H1 (cell line): Measurements from ENCODE around the gene MEIOSIN. TPM values are rescaled to one million over a fixed set of nuclear protein-coding genes. Genes with fewer than 3 reads are reported as not detected.

ENCODE experiments used
- CTCF ChIA-PET: fragments of 300-600 bp; sonication (Branson Sonifier 250); formaldehyde crosslinking; loops from one replicate; lab custom pipeline; 2021; ENCODE audit not compliant: partially characterized antibody; lab: Charles Lee
- POLR2A ChIA-PET: fragments of 300-600 bp; sonication (Branson Sonifier 250); formaldehyde crosslinking; loops from one replicate; lab custom pipeline; 2021; ENCODE audit warnings: inconsistent platforms; ENCODE audit not compliant: partially characterized antibody; lab: Charles Lee
- DNase-seq, 2 experiments: peaks; one replicate each; pipeline versions ENCODE4 v3.0.0 to v3.0.0-alpha.2; 2010 to 2022; ENCODE audit warnings: low spot score in 2 of 2, low read depth in 1 of 2, mixed read lengths in 1 of 2
- FAIRE-seq: peaks from 2 replicates; lab custom pipeline; 2011; peaks lifted over from hg19 to GRCh38; lab: Jason Lieb, UNC
- H2AFZ ChIP-seq: 2 replicates; pipeline ENCODE4 v1.8.1; 2012; ENCODE audit warnings: low read length, inconsistent platforms
- H2AK5ac ChIP-seq: 2 replicates; pipeline ENCODE4 v1.6.1; 2013; ENCODE audit warnings: low read depth, low read length
- H2BK120ac ChIP-seq: replicated peaks from 2 replicates; pipeline ENCODE3; 2013; ENCODE audit warnings: low read depth, low read length, inconsistent platforms
- H2BK12ac ChIP-seq: 2 replicates; pipeline ENCODE4 v1.6.1; 2013; ENCODE audit warnings: low read depth, low read length
- H2BK15ac ChIP-seq: 2 replicates; pipeline ENCODE4 v1.6.1; 2013; ENCODE audit warnings: low read length
- H2BK20ac ChIP-seq: 2 replicates; pipeline ENCODE4 v1.6.1; 2013; ENCODE audit warnings: low read length
- H2BK5ac ChIP-seq: 2 replicates; pipeline ENCODE4 v1.6.1; 2013; ENCODE audit warnings: low read depth, low read length
- H3K14ac ChIP-seq: 2 replicates; pipeline ENCODE4 v1.6.1; 2013; ENCODE audit warnings: inconsistent platforms; ENCODE audit not compliant: insufficient read length
- H3K18ac ChIP-seq: 2 replicates; pipeline ENCODE4 v1.6.1; 2013; ENCODE audit warnings: low read length; ENCODE audit errors: extremely low read depth
- H3K23ac ChIP-seq: 2 replicates; pipeline ENCODE4 v1.6.1; 2013; ENCODE audit warnings: inconsistent platforms; ENCODE audit not compliant: insufficient read length
- H3K23me2 ChIP-seq: 2 replicates; pipeline ENCODE4 v1.6.1; 2013; ENCODE audit warnings: low read depth, low read length
- H3K27ac ChIP-seq: 2 replicates; pipeline ENCODE4 v1.6.1; 2011; ENCODE audit warnings: low read depth, low read length, inconsistent platforms
- H3K27me3 ChIP-seq, 4 experiments: replicated peaks in 1 of 4; 1 replicate in 1 of 4; 2 replicates in 3 of 4; pipeline versions ENCODE4 v1.6.1 to v1.8.1; 2011 to 2013; ENCODE audit warnings: low read length in 3 of 4, mild to moderate bottlenecking in 3 of 4, inconsistent platforms in 2 of 4, mixed read lengths in 2 of 4, moderate library complexity in 1 of 4; ENCODE audit not compliant: control insufficient read depth in 3 of 4, insufficient read depth in 3 of 4; ENCODE audit errors: extremely low read depth in 1 of 4
- H3K36me3 ChIP-seq, 4 experiments: 2 replicates each; pipeline versions ENCODE4 v1.6.1 to v1.8.1; 2011 to 2013; ENCODE audit warnings: mild to moderate bottlenecking in 4 of 4, low read length in 3 of 4, moderate library complexity in 2 of 4, control low read depth in 1 of 4, inconsistent platforms in 1 of 4; ENCODE audit not compliant: insufficient read depth in 4 of 4, control insufficient read depth in 2 of 4
- H3K4ac ChIP-seq: replicated peaks from 2 replicates; pipeline ENCODE3; 2013; ENCODE audit warnings: low read length, low read depth, mixed read lengths, inconsistent platforms; ENCODE audit not compliant: insufficient read length
- H3K4me1 ChIP-seq, 4 experiments: replicated peaks in 1 of 4; 1 replicate in 1 of 4; 2 replicates in 3 of 4; pipeline versions ENCODE4 v1.6.1 to v1.8.1; 2011 to 2013; ENCODE audit warnings: low read length in 3 of 4, inconsistent platforms in 2 of 4, mixed read lengths in 1 of 4; ENCODE audit not compliant: insufficient read depth in 4 of 4, control insufficient read depth in 3 of 4
- H3K4me2 ChIP-seq, 2 experiments: 2 replicates each; pipeline versions ENCODE4 v1.6.1 to v1.8.1; 2011 to 2013; ENCODE audit warnings: low read depth in 2 of 2, low read length in 2 of 2, control low read depth in 1 of 2, inconsistent platforms in 1 of 2, mild to moderate bottlenecking in 1 of 2; ENCODE audit not compliant: insufficient read depth in 1 of 2
- H3K4me3 ChIP-seq, 4 experiments: fragments of 200-600, 300-600 bp in 1 of 4; sonication (generic), shearing (Covaris generic), sonication (Bioruptor Twin) in 1 of 4; 2 replicates each; pipeline versions ENCODE4 v1.5.1 to v1.8.1; 2011 to 2016; ENCODE audit warnings: low read length in 4 of 4, low read depth in 3 of 4, control low read depth in 2 of 4, inconsistent platforms in 2 of 4, mild to moderate bottlenecking in 2 of 4, mixed read lengths in 1 of 4, moderate library complexity in 1 of 4; ENCODE audit not compliant: insufficient read depth in 2 of 4; ENCODE audit errors: extremely low read depth in 1 of 4
- H3K56ac ChIP-seq: replicated peaks from 2 replicates; pipeline ENCODE3; 2013; ENCODE audit warnings: low read depth, mild to moderate bottlenecking, mixed read lengths, low read length, inconsistent platforms; ENCODE audit not compliant: insufficient read length
- H3K79me1 ChIP-seq: 2 replicates; pipeline ENCODE4 v1.6.1; 2013; ENCODE audit warnings: low read depth, low read length, control low read depth
- H3K79me2 ChIP-seq, 2 experiments: 2 replicates each; pipeline versions ENCODE4 v1.6.1 to v1.8.1; 2012 to 2013; ENCODE audit warnings: low read length in 2 of 2, mild to moderate bottlenecking in 2 of 2, inconsistent platforms in 1 of 2; ENCODE audit not compliant: insufficient read depth in 2 of 2, control insufficient read depth in 1 of 2
- H3K9ac ChIP-seq, 4 experiments: replicated peaks in 1 of 4; 1 replicate in 1 of 4; 2 replicates in 3 of 4; pipeline versions ENCODE4 v1.6.1 to v1.8.1; 2011 to 2013; ENCODE audit warnings: low read depth in 3 of 4, low read length in 3 of 4, control low read depth in 2 of 4, mild to moderate bottlenecking in 2 of 4, moderate library complexity in 2 of 4, inconsistent platforms in 1 of 4; ENCODE audit errors: extremely low read depth in 1 of 4
- H3K9me3 ChIP-seq, 2 experiments: 2 replicates each; pipeline versions ENCODE4 v1.6.1 to v1.8.1; 2012 to 2013; ENCODE audit warnings: mild to moderate bottlenecking in 2 of 2, moderate library complexity in 2 of 2, control low read depth in 1 of 2, inconsistent platforms in 1 of 2, low read depth in 1 of 2, low read length in 1 of 2, mixed read lengths in 1 of 2; ENCODE audit not compliant: insufficient read depth in 2 of 2
- H4K20me1 ChIP-seq, 2 experiments: replicated peaks in 1 of 2; 2 replicates each; pipeline versions ENCODE3 to v1.8.1; 2011 to 2013; ENCODE audit warnings: inconsistent platforms in 2 of 2, low read length in 2 of 2, mild to moderate bottlenecking in 1 of 2; ENCODE audit not compliant: insufficient read depth in 2 of 2, control insufficient read depth in 1 of 2
- H4K5ac ChIP-seq: 2 replicates; pipeline ENCODE4 v1.6.1; 2013; ENCODE audit warnings: low read length, low read depth, mixed read lengths, inconsistent platforms; ENCODE audit not compliant: insufficient read length
- H4K8ac ChIP-seq: 2 replicates; pipeline ENCODE4 v1.8.0; 2013; ENCODE audit warnings: mild to moderate bottlenecking, moderate library complexity, low read length, inconsistent platforms; ENCODE audit not compliant: insufficient read depth; ENCODE audit errors: extremely low read depth
- H4K91ac ChIP-seq: replicated peaks from 2 replicates; pipeline ENCODE3; 2013; ENCODE audit warnings: low read length, mixed read lengths, inconsistent platforms; ENCODE audit not compliant: insufficient read length
- ATF3 ChIP-seq: IDR thresholded peaks from 2 replicates; pipeline ENCODE4 v1.6.1; 2011; ENCODE audit warnings: low read depth, mild to moderate bottlenecking, low read length; ENCODE audit not compliant: insufficient read depth
- BACH1 ChIP-seq: IDR thresholded peaks from 2 replicates; pipeline ENCODE4 v1.6.1; 2012; ENCODE audit warnings: low read length, improper control_type of control experiment
- CBX8 ChIP-seq: fragments of 300-800, 300-1000 bp; sonication (generic); IDR thresholded peaks from 2 replicates; pipeline ENCODE4 v1.7.1; 2016; ENCODE audit warnings: low read depth, low read length, borderline replicate concordance
- KDM5A ChIP-seq: fragments of 200-600 bp; IDR thresholded peaks from 2 replicates; pipeline ENCODE4 v1.7.1; 2012; ENCODE audit warnings: mild to moderate bottlenecking, low read length, inconsistent platforms, mixed read lengths
- NRF1 ChIP-seq: IDR thresholded peaks from 2 replicates; pipeline ENCODE4 v1.6.1; 2011; ENCODE audit warnings: mild to moderate bottlenecking, low read depth, low read length, improper control_type of control experiment
- SIRT6 ChIP-seq: IDR thresholded peaks from one replicate; pipeline ENCODE4 v1.7.1; 2012; ENCODE audit warnings: low read length, inconsistent platforms
- SIX5 ChIP-seq: IDR thresholded peaks from 2 replicates; pipeline ENCODE4 v1.6.1; 2011; ENCODE audit warnings: mild to moderate bottlenecking, low read depth, low read length
- SRF ChIP-seq: IDR thresholded peaks from 2 replicates; pipeline ENCODE4 v1.6.1; 2011; ENCODE audit warnings: mild to moderate bottlenecking, low read depth, low read length, moderate library complexity
- WGBS, 2 experiments: shearing (Covaris generic) in 1 of 2; methylation state at CpG; one replicate each; pipeline versions ENCODE4 v1.1.6 to v1.1.7; 2013 to 2015; ENCODE audit warnings: low lambda C conversion rate in 2 of 2, mixed read lengths in 2 of 2, inconsistent platforms in 1 of 2, low coverage in 1 of 2, missing lambda C conversion rate in 1 of 2; ENCODE audit not compliant: insufficient replicate concordance in 2 of 2, insufficient coverage in 1 of 2, insufficient read length in 1 of 2; ENCODE audit errors: extremely low coverage in 1 of 2, missing lambda C conversion rate in 1 of 2; 5-methylcytosine and 5-hydroxymethylcytosine counted together
- polyA plus RNA-seq, 7 experiments: library from polyadenylated mRNA; depleted of rRNA in 3 of 7; stranded (reverse) in 5 of 7; unstranded in 2 of 7; fragments of >200 nt in 5 of 7; fragments of 200-250 nt in 2 of 7; gene quantifications; 1 replicate in 5 of 7; 2 replicates in 1 of 7; 4 replicates in 1 of 7; pipeline versions ENCODE4 v1.2.1 to v1.2.3, GENCODE V29; 2011 to 2013; ENCODE audit warnings: missing spikeins in 2 of 7, mixed read lengths in 2 of 7
- total RNA-seq: library from RNA; stranded (reverse); fragmentation: NEBNext Ultra II Directional; extraction: Animal tissue kit (Norgen Biotek cat#: 25700); gene quantifications from 2 replicates; pipeline ENCODE4 v1.2.1, GENCODE V29; 2021
- TF ChIP-seq, protein P1 (sequence below), 3 experiments: IDR thresholded peaks; 1 replicate in 2 of 3; 2 replicates in 1 of 3; pipeline versions ENCODE4 v1.5.1 to v1.6.1; 2011; ENCODE audit warnings: low read length in 3 of 3, mild to moderate bottlenecking in 3 of 3, inconsistent platforms in 2 of 3, low read depth in 1 of 3, moderate library complexity in 1 of 3; ENCODE audit not compliant: insufficient read depth in 1 of 3; ENCODE audit errors: control extremely low read depth in 1 of 3

Gene MEIOSIN
- total and polyA plus RNA-seq, 2 of the 8 experiments (the other 6 are each of a cell fraction or from before 2014, with no cell fraction given): 0.11 TPM; not detected in 1

GRCh38 chr19:45701676-45702075, 31.6 kb upstream of the MEIOSIN start:
- Histone ChIP-seq H3K4me1 (no peaks in the 10 kb centered on the region), H3K14ac (no peak overlapping the region), H2AK5ac (no peak overlapping the region), H4K91ac (no peak overlapping the region), H3K36me3 (peaks cover 8 to 27% (median 21%) of the 10 kb centered on the region in 4 experiments; a peak in 6 of 8 replicates), H4K5ac (no peak overlapping the region), H4K20me1 (peaks cover 0 to 6% of the 10 kb centered on the region in 2 experiments), H3K56ac (no peak overlapping the region), H2BK20ac (no peak overlapping the region), H3K18ac (no peak overlapping the region), H3K9me3 (no peaks in the 10 kb centered on the region), H3K23ac (no peak overlapping the region), H3K27me3 (no peaks in the 10 kb centered on the region), H2BK5ac (no peak overlapping the region), H3K4me3 (no peak overlapping the region), H2AFZ (no peak overlapping the region), H3K27ac (no peak overlapping the region; the same call in 1 of the 2 replicates), H3K9ac (no peak overlapping the region), H2BK15ac (no peak overlapping the region), H3K79me1 (no peaks in the 10 kb centered on the region), H3K4ac (no peak overlapping the region), H3K4me2 (no peak overlapping the region), H3K23me2 (no peaks in the 10 kb centered on the region), H3K79me2 (no peaks in the 10 kb centered on the region), H2BK120ac (no peak overlapping the region), H4K8ac (no peak overlapping the region), H2BK12ac (no peak overlapping the region)
- 94% methylated on average over 7 of the region's 7 CpGs; no CpG with 5 or more reads in 1 of the 2 experiments for WGBS, 2 experiments
- ChIA-PET CTCF (interaction anchor here (0.6 to 1.4 kb wide), 3 partner anchors 11 to 58 kb away, joined by 3 to 6 read pairs (median 3); no protein-coding TSS in a partner anchor), POLR2A (interaction anchor here (1.2 to 9.6 kb wide), 4 partner anchors 10 to 67 kb away, joined by 3 to 90 read pairs (median 26); partner anchors contain the start of genes QPCTL, SIX5 and SNRPD2)
- FAIRE-seq (no peak), DNase-seq (no peak)
- TF ChIP-seq CBX8: no peak
- TF ChIP-seq, protein P1, sequence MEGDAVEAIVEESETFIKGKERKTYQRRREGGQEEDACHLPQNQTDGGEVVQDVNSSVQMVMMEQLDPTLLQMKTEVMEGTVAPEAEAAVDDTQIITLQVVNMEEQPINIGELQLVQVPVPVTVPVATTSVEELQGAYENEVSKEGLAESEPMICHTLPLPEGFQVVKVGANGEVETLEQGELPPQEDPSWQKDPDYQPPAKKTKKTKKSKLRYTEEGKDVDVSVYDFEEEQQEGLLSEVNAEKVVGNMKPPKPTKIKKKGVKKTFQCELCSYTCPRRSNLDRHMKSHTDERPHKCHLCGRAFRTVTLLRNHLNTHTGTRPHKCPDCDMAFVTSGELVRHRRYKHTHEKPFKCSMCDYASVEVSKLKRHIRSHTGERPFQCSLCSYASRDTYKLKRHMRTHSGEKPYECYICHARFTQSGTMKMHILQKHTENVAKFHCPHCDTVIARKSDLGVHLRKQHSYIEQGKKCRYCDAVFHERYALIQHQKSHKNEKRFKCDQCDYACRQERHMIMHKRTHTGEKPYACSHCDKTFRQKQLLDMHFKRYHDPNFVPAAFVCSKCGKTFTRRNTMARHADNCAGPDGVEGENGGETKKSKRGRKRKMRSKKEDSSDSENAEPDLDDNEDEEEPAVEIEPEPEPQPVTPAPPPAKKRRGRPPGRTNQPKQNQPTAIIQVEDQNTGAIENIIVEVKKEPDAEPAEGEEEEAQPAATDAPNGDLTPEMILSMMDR (IDR thresholded peaks at IDR 0.05; ENCODE audit: control extremely low read depth in 1 of 3, insufficient read depth in 1 of 3, low read depth in 1 of 3, low read length in 3 of 3): no peak
- no peak for TF ChIP-seq BACH1
- TF ChIP-seq KDM5A: no peak
- no peak for TF ChIP-seq NRF1
- TF ChIP-seq SIRT6: no peak
- no peak for TF ChIP-seq ATF3
- no peak for TF ChIP-seq SIX5
- TF ChIP-seq SRF: no peak
